Effector memory CD8-positive, alpha-beta T cell (primary cell): Measurements from ENCODE around the gene CHST3.
"Not testable (repeated sequence)": the region's sequence is repeated elsewhere in the genome, so short reads cannot be mapped to it uniquely, and the experiment has no call there.

Experiments
- ATAC-seq: fragments of 150-1000 bp; cut with Tn5 transposase; replicated peaks from 2 replicates; pipeline ENCODE4 v1.10.0; 2021; ENCODE audit warnings: mild to moderate bottlenecking, moderate library complexity
- DNase-seq, 3 experiments: peaks; one replicate each; pipeline ENCODE4 v3.0.0; 2021
- H3K27ac Mint-ChIP-seq, 2 donors: one replicate each; pipeline ENCODE4 v1.8.0; 2022; ENCODE audit warnings: mild to moderate bottlenecking in 2 of 2, mixed read lengths in 2 of 2, moderate library complexity in 2 of 2
- H3K27me3 Mint-ChIP-seq, 2 donors: one replicate each; pipeline ENCODE4 v1.8.0; 2022; ENCODE audit warnings: mixed read lengths in 2 of 2
- H3K36me3 Mint-ChIP-seq: one replicate; pipeline ENCODE4 v1.8.0; 2022; ENCODE audit warnings: mild to moderate bottlenecking, moderate library complexity, mixed read lengths; ENCODE audit not compliant: insufficient read depth
- H3K4me1 Mint-ChIP-seq, 2 donors: one replicate each; pipeline ENCODE4 v1.8.0; 2022; ENCODE audit warnings: low read depth in 2 of 2, mixed read lengths in 2 of 2
- H3K4me3 Mint-ChIP-seq, 2 donors: one replicate each; pipeline ENCODE4 v1.8.0; 2022; ENCODE audit warnings: mild to moderate bottlenecking in 2 of 2, mixed read lengths in 2 of 2, moderate library complexity in 2 of 2
- H3K9me3 Mint-ChIP-seq, 2 donors: one replicate each; pipeline ENCODE4 v1.8.0; 2022; ENCODE audit warnings: mixed read lengths in 2 of 2
- total RNA-seq, 9 experiments: gene quantifications; one replicate each; lab custom pipeline; 2026; lab: John Stamatoyannopoulos, UW

The CHST3 gene
- total RNA-seq: 0 to 2.2 (median 0.18) reads per million in 9 experiments

GRCh38 chr10:71964098-71964742 is at the start of gene CHST3:
Gene CHST3, plus strand, starts transcription at chr10:71964395. Its CDS starts 41,448 bp downstream, at chr10:72005843.
- ATAC-seq (no peak), DNase-seq (no peak)
- Mint-ChIP-seq H3K9me3 (no peaks in the 10 kb centered on the region), H3K27ac (no peak within 1 kb of the TSS), H3K4me3 (peak within 1 kb of the TSS in 1 of 2 donors; percentile 40), H3K27me3 (peaks cover 63 to 81% of the 10 kb centered on the region in 2 donors), H3K4me1 (peaks cover 0 to 4% of the 10 kb centered on the region in 2 donors), H3K36me3 (peaks cover 3% of the 10 kb centered on the region)

- Mint-ChIP-seq H3K27ac (no peak overlapping the region), H3K4me1 (no peaks in the 10 kb centered on the region), H3K27me3 (peaks cover 28 to 32% of the 10 kb centered on the region in 2 donors), H3K9me3 (no peaks in the 10 kb centered on the region), H3K36me3 (no peaks in the 10 kb centered on the region), H3K4me3 (no peak overlapping the region)
- DNase-seq: no peak
- ATAC-seq: no peak
Measured at GRCh38 chr10:71916827-71917226, 47.4 kb upstream of the CHST3 start.

GRCh38 chr10:71918992-71919391 is 45.2 kb upstream of the CHST3 start:
- Mint-ChIP-seq H3K27me3 (peaks cover 32 to 34% of the 10 kb centered on the region in 2 donors), H3K36me3 (no peaks in the 10 kb centered on the region), H3K4me1 (no peaks in the 10 kb centered on the region), H3K9me3 (no peaks in the 10 kb centered on the region), H3K27ac (no peak overlapping the region), H3K4me3 (no peak overlapping the region)
- ATAC-seq: no peak
- DNase-seq: no peak

GRCh38 chr10:71919956-71920539 is 44.1 kb upstream of the CHST3 start:
- not testable (repeated sequence) for H3K36me3 Mint-ChIP-seq, H3K4me3 Mint-ChIP-seq, H3K4me1 Mint-ChIP-seq, H3K9me3 Mint-ChIP-seq, DNase-seq, ATAC-seq, H3K27ac Mint-ChIP-seq
- H3K27me3 Mint-ChIP-seq: peaks cover 25 to 34% of the 10 kb centered on the region in 2 donors

- no peaks in the 10 kb centered on the region for H3K36me3 Mint-ChIP-seq
- DNase-seq: no peak
- H3K4me3 Mint-ChIP-seq: no peak overlapping the region
- H3K27me3 Mint-ChIP-seq: peaks cover 25 to 34% of the 10 kb centered on the region in 2 donors
- no peak for ATAC-seq
- H3K27ac Mint-ChIP-seq: peak overlapping the region in 1 of 2 donors; percentile 50
- H3K4me1 Mint-ChIP-seq: no peaks in the 10 kb centered on the region
- H3K9me3 Mint-ChIP-seq: no peaks in the 10 kb centered on the region
Measured at GRCh38 chr10:71920540-71921323, 43.5 kb upstream of the CHST3 start.

GRCh38 chr10:71921324-71922027 is 42.7 kb upstream of the CHST3 start:
- Mint-ChIP-seq H3K27me3 (peaks cover 25 to 34% of the 10 kb centered on the region in 2 donors), H3K4me3 (no peak overlapping the region), H3K36me3 (no peaks in the 10 kb centered on the region), H3K4me1 (no peaks in the 10 kb centered on the region), H3K27ac (no peak overlapping the region), H3K9me3 (no peaks in the 10 kb centered on the region)
- DNase-seq (no peak), ATAC-seq (no peak)

- H3K9me3 Mint-ChIP-seq: no peaks in the 10 kb centered on the region
- H3K4me1 Mint-ChIP-seq: no peaks in the 10 kb centered on the region
- H3K36me3 Mint-ChIP-seq: no peaks in the 10 kb centered on the region
- no peak for DNase-seq
- H3K4me3 Mint-ChIP-seq: no peak overlapping the region
- peaks cover 25 to 34% of the 10 kb centered on the region in 2 donors for H3K27me3 Mint-ChIP-seq
- ATAC-seq: no peak
- H3K27ac Mint-ChIP-seq: no peak overlapping the region
Measured at GRCh38 chr10:71923138-71923692, 41.0 kb upstream of the CHST3 start.

- DNase-seq: no peak
- H3K4me1 Mint-ChIP-seq: no peaks in the 10 kb centered on the region
- H3K27ac Mint-ChIP-seq: peak overlapping the region in 1 of 2 donors; percentile 56
- peaks cover 25 to 33% of the 10 kb centered on the region in 2 donors for H3K27me3 Mint-ChIP-seq
- ATAC-seq: no peak
- H3K4me3 Mint-ChIP-seq: no peak overlapping the region
- no peaks in the 10 kb centered on the region for H3K9me3 Mint-ChIP-seq
- no peaks in the 10 kb centered on the region for H3K36me3 Mint-ChIP-seq
Measured at GRCh38 chr10:71924771-71925170, 39.4 kb upstream of the CHST3 start.

GRCh38 chr10:71927159-71927558 is 37.0 kb upstream of the CHST3 start:
- DNase-seq: no peak
- ATAC-seq: no peak
- H3K36me3 Mint-ChIP-seq: no peaks in the 10 kb centered on the region
- no peak overlapping the region for H3K4me3 Mint-ChIP-seq
- H3K27ac Mint-ChIP-seq: no peak overlapping the region
- H3K4me1 Mint-ChIP-seq: no peaks in the 10 kb centered on the region
- H3K27me3 Mint-ChIP-seq: peaks cover 14 to 15% of the 10 kb centered on the region in 2 donors
- no peaks in the 10 kb centered on the region for H3K9me3 Mint-ChIP-seq

- Mint-ChIP-seq H3K9me3 (no peaks in the 10 kb centered on the region), H3K4me3 (no peak overlapping the region), H3K4me1 (no peaks in the 10 kb centered on the region), H3K27ac (no peak overlapping the region), H3K27me3 (peaks cover 14 to 18% of the 10 kb centered on the region in 2 donors), H3K36me3 (no peaks in the 10 kb centered on the region)
- DNase-seq (no peak), ATAC-seq (no peak)
Measured at GRCh38 chr10:71927776-71928592, 36.2 kb upstream of the CHST3 start.

GRCh38 chr10:71931295-71931694 is 32.9 kb upstream of the CHST3 start:
- no peak overlapping the region for H3K27ac Mint-ChIP-seq
- DNase-seq: no peak
- peaks cover 0 to 3% of the 10 kb centered on the region in 2 donors for H3K9me3 Mint-ChIP-seq
- H3K4me3 Mint-ChIP-seq: no peak overlapping the region
- H3K27me3 Mint-ChIP-seq: peaks cover 22 to 28% of the 10 kb centered on the region in 2 donors
- H3K4me1 Mint-ChIP-seq: peaks cover 0 to 4% of the 10 kb centered on the region in 2 donors
- no peak for ATAC-seq
- no peaks in the 10 kb centered on the region for H3K36me3 Mint-ChIP-seq

- H3K4me1 Mint-ChIP-seq: peaks cover 0 to 4% of the 10 kb centered on the region in 2 donors
- peaks cover 28 to 32% of the 10 kb centered on the region in 2 donors for H3K27me3 Mint-ChIP-seq
- H3K36me3 Mint-ChIP-seq: no peaks in the 10 kb centered on the region
- peak overlapping the region in 1 of 2 donors; percentile 51 for H3K27ac Mint-ChIP-seq
- DNase-seq: no peak
- H3K9me3 Mint-ChIP-seq: peaks cover 0 to 7% of the 10 kb centered on the region in 2 donors
- ATAC-seq: no peak
- no peak overlapping the region for H3K4me3 Mint-ChIP-seq
Measured at GRCh38 chr10:71933651-71934050, 30.5 kb upstream of the CHST3 start.
